Thyroid gland (tissue), 4 donors: ENCODE measurements around the gene PIP5K1A.

Experiments
- CTCF ChIP-seq, 6 experiments: fragments of 200-600 bp in 3 of 6; fragments of 450-650 bp in 3 of 6; sonication (generic) in 3 of 6; IDR thresholded peaks; one replicate each; pipeline ENCODE4 v1.5.1; 2016 to 2019; ENCODE audit warnings: antibody characterized with exemption in 6 of 6, mild to moderate bottlenecking in 2 of 6, inconsistent platforms in 1 of 6, moderate library complexity in 1 of 6
- POLR2A ChIP-seq, 2 donors: fragments of 450-650 bp; IDR thresholded peaks; one replicate each; pipeline ENCODE4 v1.6.1; 2017; ENCODE audit warnings: antibody characterized with exemption in 2 of 2, mild to moderate bottlenecking in 2 of 2, moderate library complexity in 1 of 2

- TF ChIP-seq CTCF (IDR thresholded peaks at IDR 0.05) (no peak), POLR2A (IDR thresholded peaks at IDR 0.05) (no peak)
Observed at GRCh38 chr1:151221616-151222015, 23.3 kb downstream of the PIP5K1A start.
